GM19372 (cell line): Measurements from ENCODE around the gene ABAT.

Experiments used
- ATAC-seq: cut with Tn5 transposase; IDR thresholded peaks from one replicate; pipeline ENCODE4 v1.9.1; 2021; ENCODE audit warnings: mild to moderate bottlenecking, low read depth, moderate library complexity; ENCODE audit not compliant: unreplicated experiment

ABAT gene

DNA sequence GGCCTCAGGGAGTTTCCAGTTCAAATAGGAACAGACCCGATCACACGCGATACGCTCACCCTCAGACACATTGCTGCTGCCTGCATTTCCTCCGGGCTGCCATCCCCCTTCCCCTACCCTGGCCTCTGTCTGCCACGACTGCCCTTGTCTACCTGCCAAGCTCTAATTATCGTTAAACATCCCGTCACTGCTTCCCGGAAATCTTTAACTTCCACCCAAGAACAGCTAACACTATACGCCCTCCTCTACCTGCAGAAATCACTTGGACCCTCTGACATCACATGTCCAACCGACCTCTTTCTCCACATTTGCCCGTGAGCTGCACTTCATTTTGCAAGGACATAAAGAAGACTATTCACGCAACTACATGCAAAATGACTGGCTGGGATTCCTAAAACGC lies 40.4 kb downstream of the ABAT start:
- no peak for ATAC-seq

DNA sequence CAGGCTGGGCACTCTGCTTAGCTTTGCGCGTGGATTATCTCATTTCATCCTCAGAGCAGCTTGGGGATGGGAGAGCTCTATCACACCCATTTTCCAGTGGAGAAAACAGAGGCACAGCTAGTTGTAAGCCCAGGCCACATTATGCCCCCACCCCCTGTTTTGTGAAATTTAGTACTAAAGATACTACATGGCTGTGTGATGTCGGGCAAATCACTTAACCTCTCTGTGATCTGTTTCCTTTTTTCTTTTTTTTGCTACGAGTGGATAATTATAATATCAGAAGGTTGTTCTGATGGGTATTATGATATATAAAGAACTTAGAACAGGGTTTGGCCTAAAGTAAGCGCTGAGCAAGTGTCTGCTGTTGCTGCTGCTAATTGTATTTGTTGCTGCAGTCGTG lies 41.6 kb downstream of the ABAT start:
- no peak for ATAC-seq

DNA sequence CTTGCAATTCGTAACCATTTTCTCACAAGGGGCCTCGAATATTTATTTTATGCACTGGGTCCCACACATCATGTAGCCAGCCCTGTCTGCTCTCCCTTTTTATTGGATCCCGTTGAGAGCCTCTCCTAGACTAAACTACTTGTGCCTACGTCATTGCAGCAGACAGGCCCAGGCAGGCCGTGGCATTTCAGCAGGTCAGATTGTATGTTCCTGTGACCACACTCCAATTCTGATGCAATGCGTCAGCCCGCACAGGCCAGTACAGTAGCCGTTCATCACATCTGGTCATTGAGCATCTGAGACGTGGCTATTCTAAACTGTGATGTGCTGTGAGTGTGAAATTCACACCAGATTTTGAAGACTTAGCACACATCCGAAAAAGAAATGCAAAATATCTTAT lies 42.2 kb downstream of the ABAT start:
- ATAC-seq, result no peak

DNA sequence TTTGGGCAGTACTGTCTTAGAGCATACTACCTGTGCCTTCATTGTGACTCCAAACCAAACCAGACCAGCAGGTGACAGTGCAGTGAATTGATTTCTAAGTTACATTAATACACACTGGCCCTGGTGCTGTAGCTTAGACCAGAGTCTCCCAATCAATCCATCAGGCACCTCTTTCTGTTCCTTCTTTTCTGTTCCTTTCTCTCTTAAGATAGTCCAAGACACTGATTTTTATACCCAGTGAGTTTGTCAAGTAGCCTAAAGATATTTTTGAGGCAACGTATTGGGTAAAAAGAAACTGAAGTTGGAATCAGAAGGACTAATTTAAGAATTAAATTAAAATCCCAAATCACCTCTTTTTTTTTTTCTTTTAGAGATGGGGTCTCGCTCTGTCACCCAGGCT lies 43.1 kb downstream of the ABAT start:
- no peak for ATAC-seq

DNA sequence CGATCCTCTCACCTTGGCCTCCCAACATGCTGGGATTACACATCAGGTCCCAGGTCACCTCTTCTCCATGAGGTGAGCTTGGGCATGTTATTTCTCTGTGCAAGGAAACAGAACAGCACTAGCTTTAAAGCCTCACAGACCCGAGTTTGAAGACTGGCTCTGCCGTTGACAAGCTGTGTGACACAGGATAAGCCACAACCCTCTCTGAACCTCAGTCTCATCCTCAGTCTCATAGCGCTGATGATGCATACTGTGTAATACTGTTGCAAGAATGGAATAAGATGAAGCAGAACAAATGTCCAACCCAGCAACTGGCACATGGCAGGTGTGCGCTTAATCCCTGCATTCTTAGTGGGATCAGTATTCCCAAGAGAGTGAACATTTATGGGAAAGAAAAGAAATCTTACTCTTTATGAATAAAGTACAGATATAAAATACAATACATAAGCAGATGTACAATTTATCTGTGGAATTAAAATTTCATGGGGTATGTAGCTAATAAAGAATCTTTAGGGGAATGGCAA lies 43.5 kb downstream of the ABAT start:
- no peak for ATAC-seq

DNA sequence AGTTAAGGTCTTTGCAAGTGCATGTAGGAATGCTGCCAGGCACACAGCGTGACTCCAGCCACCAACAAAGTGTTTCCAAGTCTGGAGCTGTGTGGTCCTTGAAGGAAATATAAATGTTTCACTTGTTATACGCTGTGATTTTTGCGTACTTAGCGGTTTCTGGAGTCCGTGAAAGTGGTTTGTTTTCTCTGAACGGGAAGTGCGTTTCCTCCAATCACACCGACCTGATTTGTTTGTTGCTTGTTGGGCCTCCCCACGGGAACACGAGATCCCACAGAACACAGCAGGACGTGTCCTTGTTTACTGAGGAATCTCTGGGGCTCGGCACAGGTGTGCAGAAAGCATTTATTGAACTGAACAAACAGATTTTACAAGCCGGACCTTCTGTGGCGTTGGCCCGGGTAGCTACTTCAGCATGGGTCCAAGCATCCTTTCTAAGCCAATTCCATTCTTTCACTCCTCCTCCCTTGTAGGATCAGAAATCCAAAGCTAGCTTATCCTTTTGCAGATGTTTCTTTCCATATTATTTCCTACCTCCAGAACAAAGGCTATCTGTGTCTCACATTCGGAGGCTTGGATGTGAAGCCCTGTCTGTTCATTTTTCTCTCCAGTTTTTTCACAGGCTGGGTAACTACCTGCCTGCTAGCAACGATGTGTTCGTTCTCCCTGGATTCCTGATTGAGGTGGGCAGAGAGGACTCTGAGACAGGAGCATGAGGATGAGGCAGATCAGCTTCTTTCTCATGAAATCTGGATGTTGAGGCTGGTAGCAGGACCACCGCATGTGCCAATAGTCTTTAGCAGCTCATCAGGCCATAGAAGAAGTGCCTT lies 44.6 kb downstream of the ABAT start:
- no peak for ATAC-seq

DNA sequence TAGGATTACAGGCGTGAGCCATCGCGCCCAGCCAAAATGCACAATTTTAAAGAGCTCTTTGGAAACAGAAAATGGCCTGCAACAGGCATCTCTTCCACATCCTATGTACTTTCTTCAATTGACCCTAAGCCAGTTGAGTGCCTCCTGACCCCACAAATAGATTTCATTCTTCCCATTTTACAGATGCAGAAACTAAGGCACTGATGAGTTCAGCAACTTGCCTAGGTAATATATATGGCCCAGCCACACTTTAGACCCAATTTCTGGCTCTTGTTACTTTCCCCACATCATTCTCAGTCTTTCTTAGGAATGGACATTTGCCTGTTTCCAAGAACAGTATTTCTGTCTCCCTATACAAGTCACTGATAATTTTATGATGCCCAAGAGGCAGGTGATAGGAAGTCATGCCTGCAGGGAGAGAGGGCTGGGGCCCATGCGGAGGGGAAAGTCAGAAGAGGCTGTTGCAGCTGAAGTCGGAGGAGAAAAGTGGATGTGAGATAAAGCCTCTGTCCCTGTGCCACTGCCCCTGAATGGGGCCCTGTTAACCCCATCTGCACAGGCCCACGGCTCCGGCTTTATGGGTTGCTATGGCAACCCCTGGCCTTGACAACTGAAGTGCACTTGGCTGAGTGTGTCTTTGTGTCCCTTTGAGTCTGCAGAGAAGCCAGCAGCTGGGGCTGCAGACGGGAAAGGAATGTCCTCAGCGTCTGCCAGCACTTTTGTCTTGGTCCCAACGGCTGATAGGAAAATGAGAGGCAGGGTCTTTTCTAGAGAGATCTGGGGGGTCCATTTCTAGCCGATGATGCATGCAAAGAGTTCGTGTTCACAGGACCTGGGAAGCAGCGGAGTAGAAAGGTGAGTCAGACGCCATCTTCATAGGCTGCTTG lies 45.9 kb downstream of the ABAT start:
- no peak for ATAC-seq

DNA sequence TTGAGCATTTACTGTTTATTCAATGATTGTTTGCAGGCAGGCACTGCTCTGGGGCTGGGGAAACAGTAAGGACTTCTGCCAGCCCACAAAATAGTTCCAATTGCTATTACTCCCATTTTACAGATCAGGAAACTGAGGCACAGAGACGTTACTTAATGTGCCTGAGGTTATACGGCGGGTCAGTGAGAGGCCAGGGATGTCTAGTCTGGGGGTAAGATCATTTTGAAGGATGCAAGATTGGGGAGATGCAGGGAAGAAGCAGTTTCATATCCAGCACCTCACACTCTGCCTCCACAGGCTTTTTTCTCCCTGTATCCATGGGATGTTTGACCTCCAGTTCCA lies 46.5 kb downstream of the ABAT start:
- ATAC-seq, result no peak

DNA sequence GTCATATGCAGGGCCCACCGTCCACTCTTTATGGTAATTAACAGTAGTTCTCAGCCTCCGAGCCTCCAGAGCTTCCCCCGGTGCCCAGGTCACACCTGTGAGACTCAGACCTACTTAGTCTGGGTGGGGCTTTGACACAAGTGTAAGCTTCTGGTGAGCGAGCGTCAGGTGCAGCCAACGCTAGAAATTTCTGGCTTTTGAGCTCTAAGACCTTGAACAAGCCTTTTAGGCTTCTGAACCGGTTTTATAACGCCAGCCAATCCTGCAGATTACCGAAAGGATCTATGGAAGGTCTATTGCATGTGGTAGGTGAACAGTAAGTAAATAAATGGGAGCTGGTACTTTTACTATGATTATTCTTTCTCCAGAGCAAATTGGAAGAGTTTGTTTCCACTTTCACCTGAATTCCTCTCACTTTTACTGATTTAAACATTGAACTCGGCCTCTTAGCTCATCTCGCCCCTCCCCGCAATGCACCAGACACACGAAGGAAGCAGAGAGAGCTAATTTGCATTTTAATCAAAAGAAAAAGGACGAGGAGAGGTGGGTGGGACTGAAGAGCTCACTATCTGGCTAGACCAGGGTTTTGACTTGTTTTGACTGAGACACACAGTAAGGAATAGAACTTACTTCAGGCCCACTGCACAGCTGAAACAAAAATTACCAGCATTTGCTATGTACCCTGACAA lies 47.1 kb downstream of the ABAT start:
- ATAC-seq, result no peak

DNA sequence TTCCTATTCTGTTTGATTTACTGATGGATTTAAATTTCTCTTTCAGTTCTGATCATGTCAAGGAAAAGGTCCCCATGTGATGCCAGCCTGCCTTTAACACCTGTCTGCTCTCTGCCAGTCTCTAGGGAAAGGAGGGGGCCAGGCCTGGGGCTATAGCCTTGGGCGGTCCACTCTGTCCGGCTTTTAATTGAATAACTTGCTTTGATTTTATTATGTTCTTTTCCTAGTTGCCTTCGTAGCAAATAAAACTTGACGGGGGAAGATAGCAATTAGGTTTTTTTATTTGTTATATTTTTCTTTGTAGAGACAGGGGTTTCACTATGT lies 47.6 kb downstream of the ABAT start:
- no peak for ATAC-seq

DNA sequence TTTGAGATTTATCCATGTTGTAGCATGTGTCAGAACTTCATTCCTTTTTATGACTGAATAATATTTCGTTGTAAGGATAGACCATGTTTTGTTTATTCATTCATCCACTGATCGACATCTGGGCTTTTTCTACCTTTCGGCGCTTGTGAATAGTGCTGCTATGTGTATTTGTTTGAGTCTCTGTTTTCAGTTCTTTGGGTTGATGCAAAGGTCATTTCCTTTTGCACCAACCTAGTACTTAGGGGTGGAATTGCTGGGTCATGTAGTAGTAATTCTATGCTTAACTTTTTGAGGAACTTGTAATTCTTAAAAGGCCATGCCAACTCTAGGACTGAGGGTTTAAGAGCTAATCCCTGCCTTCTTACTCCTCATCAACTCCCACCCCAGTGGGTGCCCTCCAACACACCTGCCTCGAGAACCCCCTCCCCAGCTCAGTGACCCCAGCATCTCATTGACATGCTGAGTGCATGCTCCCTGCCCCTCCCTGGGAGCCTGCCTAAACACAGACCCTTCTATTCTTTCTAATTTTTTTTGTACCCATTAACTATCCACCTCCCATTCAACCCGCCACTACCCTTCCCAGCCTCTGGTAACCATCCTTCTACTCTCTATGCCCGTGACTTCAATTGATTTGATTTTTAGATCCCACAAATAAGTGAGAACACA lies 51.2 kb downstream of the ABAT start:
- ATAC-seq, result no peak

DNA sequence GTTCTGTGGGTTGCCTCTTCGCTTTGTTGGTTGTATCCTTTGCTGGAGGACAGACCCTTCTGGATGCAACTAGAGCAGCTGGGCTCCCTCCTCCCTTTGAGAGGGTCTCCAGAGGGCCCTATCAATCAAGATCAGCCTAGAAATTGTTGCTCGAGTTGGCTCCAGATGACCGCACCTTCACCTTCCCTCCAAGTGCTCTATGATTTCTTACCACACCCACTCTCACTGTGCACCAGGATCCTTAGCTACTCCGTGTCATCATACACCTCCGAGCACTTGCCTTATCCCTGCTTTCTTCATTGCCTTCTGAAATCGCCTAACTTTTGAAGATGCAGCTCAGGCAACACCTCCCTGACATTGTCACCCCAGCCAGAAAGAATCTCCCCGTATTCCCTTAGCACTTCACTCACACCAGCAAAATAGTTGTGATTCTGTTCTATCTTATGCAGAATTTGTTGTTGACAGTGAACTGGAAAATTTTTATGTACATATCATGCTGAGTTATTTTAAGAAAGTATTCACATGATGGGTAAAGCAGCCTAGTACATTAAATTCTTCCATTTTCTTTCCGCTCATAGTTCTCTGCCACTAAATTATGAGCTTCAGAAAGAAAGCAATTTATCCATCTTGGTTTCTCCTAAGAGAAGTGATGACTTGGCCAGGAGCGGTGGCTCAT lies 52.9 kb downstream of the ABAT start:
- no peak for ATAC-seq

DNA sequence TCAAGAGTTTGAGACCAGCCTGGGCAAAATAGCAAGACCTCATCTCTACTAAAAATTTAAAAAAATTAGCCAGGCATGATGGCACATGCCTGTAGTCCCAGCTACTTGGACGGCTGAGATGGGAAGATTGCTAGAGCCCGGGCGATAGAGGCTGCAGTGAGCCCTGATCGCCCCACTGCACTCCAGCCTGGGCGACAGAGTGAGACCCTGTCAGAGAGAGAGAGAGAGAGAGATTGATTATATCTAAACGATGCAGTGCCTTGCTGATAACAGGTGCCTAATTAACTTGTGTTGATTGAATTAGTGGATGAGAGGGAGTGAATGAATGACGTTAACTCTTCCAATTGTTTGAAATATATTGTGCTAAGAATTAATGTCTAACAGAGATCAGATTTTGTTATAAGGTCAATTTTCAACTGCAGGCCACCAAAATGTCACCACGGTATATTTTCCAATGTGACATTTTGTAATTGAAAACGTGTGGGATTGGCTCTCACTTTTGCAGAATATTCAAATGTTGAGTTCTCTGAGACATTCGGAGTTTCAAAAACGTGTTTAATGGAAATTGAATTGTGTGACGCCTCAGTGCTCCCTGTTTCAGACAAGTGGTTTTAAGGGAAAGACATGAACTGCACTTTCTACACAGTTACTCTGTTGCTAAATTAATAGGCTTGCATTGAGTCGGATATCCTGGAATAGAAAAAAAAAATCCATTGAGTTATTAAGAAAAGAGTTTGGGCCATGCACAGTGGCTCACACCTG lies 53.6 kb downstream of the ABAT start:
- no peak for ATAC-seq

DNA sequence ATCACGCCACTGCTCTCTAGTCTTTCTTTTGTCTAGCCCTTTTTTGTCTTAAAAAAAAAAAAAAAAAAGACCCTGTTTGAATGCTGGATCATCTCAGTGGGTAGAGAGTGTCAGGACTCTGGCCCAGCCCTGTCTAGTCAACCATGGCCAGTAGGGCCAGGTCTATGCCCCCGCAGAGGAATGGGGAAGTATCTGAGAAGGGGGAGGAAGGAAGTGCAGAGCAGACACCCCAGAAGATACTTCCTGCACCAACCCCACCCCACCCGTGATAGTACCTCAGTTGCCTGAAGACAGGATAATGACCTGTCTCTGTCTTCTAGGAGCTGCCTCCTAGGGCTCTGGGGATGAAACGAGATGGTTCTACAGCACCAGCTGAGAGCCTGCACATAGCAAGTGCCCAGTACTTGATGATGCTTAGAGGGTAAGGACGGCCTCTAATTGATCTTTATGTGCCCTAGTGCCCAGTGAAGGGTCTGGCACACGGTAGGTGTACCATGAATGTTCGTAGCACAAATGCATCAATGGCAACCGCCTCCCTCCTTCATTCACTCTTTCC lies 55.4 kb downstream of the ABAT start:
- no peak for ATAC-seq

DNA sequence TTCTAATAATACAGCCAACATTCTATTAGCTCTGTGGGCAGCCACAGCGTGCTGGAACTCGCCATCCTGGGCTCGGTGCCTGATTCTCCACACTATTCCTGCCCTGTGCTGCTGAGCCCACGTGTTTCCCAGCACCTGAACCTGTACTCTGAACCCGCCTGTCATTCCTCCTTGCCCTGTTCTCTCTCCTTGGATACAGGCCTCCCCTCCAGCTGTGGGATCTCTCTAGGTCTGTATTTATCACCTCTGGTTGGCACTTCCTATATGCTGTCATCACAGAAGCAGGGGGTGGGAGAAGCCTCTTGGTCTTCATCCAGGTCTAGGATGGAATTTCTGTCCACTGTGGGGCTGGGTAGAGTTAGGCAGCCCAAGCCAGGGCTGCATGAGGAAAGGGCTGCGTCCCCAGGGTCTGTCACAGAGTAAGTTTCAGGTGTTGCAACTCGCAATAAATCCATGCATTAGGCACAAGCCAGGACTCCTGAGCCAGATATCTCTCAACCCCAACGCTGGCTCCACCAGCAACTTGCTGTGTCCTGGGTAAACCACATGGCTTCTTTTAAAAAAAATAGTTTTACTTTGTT lies 56.0 kb downstream of the ABAT start:
- no peak for ATAC-seq

DNA sequence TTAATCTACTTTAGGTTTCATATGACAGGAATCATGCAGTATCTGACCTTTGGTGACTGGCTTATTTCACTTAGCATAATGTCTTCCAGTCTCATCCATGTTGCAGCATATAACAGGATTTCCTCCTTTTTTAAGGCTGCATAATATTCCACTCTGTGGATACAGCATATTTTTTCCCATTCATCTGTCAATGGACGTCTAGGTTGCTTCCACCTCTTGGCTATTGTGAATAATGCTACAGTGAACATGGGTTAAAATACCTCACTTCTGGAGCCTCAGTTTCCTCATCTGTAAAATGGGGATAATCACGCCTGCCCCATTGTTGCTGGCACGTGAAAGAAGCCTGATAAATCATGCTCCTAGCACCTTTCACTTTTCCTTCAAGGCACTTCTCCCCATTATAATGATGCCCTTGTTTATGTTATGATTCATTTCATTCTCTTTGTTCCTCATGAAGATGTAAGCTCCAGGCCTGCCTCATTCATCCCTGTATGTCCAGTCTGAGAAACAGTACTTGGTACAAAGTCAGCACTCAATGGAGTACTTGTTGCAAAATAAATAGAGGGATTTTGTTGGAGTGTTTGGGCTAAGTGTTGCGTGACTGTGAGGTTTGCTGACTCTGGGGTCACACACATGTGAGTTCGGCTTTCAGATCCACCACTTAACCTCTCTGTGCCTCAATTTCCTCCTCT lies 59.6 kb downstream of the ABAT start:
- ATAC-seq, result no peak

DNA sequence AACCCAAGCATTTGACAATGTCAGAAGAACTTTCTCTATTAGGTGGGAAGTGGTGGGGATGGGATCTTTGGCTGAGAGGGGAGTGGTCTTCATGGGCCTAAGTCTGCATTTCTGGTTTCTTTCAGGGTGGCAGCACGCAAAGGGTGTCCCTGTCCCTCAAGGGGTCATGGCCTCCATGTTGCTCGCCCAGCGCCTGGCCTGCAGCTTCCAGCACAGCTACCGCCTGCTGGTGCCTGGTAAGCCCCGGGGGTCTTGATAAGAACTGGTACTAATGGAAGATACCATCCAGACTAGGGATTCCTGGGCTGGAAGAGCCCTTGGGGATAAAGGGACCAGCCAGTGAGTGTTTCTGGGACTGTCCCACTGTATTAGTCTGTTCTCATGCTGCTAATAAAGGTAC lies 61.2 kb downstream of the ABAT start:
- no peak for ATAC-seq

DNA sequence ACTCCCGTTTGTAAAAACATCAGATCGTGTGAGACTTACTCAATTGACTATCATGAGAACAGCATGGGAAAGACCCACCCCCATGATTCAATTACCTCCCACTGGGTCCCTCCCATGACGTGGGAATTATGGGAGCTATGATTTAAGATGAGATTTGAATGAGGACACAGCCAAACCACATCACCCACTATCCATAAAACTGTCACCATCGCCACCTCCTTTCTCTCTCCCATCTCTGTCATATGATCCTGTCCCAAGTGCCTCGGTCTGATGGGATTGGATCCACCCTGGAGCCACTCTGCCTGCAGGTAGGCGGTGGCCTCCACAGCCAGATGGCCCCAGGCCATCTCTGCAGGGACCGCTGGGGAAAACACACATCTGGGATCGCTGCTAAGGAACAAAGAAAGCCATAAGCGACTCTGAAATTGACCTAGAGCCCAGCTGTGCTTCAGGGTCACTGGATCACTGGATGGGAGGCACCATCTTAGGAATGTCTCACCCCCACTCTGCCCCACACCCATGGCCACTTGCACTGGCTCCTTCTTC lies 61.8 kb downstream of the ABAT start:
- ATAC-seq, result no peak
